ENCODE results near the gene CENPB.

The CENPB gene

DNA sequence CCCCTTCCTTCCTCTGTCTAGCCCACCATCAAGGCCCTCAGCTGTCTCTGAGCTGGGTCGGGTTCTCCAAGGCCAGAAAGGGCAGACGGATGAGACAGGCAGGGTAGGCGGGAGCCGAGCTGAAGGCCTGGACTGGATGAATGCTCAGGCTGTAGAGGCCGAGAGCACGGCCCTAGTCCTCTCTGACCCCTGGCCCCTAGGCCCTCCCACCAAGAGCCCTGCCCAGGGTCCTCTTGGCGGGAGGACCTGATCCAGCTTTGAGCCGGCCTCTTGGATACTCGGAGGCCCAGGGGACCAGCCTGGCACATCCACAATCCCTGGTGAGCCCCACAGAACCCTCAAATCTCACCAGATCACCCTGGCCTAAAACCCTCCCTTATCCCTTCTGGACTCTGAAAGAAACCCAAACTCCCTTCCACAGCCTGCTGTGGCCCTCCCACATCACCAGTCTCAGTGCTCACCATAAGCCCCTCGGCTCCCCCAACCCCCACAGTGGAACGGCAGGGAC is 27.2 kb downstream of the CENPB start:
- no peaks in the 10 kb centered on the region for H3K27me3 ChIP-seq (ENCODE audit: insufficient read depth, poor library complexity, severe bottlenecking)
- H3K27ac ChIP-seq (replicated peaks): no peak overlapping the region
- H3K4me3 ChIP-seq (replicated peaks; ENCODE audit: insufficient read depth, low read length): no peak overlapping the region
- TF ChIP-seq, protein P1, sequence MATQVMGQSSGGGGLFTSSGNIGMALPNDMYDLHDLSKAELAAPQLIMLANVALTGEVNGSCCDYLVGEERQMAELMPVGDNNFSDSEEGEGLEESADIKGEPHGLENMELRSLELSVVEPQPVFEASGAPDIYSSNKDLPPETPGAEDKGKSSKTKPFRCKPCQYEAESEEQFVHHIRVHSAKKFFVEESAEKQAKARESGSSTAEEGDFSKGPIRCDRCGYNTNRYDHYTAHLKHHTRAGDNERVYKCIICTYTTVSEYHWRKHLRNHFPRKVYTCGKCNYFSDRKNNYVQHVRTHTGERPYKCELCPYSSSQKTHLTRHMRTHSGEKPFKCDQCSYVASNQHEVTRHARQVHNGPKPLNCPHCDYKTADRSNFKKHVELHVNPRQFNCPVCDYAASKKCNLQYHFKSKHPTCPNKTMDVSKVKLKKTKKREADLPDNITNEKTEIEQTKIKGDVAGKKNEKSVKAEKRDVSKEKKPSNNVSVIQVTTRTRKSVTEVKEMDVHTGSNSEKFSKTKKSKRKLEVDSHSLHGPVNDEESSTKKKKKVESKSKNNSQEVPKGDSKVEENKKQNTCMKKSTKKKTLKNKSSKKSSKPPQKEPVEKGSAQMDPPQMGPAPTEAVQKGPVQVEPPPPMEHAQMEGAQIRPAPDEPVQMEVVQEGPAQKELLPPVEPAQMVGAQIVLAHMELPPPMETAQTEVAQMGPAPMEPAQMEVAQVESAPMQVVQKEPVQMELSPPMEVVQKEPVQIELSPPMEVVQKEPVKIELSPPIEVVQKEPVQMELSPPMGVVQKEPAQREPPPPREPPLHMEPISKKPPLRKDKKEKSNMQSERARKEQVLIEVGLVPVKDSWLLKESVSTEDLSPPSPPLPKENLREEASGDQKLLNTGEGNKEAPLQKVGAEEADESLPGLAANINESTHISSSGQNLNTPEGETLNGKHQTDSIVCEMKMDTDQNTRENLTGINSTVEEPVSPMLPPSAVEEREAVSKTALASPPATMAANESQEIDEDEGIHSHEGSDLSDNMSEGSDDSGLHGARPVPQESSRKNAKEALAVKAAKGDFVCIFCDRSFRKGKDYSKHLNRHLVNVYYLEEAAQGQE (IDR thresholded peaks at IDR 0.05; ENCODE audit: insufficient replicate concordance, low read depth): no peak
- TF ChIP-seq POLR2AphosphoS5 (IDR thresholded peaks at IDR 0.05; ENCODE audit: low read depth): no peak
- TF ChIP-seq, protein P2, sequence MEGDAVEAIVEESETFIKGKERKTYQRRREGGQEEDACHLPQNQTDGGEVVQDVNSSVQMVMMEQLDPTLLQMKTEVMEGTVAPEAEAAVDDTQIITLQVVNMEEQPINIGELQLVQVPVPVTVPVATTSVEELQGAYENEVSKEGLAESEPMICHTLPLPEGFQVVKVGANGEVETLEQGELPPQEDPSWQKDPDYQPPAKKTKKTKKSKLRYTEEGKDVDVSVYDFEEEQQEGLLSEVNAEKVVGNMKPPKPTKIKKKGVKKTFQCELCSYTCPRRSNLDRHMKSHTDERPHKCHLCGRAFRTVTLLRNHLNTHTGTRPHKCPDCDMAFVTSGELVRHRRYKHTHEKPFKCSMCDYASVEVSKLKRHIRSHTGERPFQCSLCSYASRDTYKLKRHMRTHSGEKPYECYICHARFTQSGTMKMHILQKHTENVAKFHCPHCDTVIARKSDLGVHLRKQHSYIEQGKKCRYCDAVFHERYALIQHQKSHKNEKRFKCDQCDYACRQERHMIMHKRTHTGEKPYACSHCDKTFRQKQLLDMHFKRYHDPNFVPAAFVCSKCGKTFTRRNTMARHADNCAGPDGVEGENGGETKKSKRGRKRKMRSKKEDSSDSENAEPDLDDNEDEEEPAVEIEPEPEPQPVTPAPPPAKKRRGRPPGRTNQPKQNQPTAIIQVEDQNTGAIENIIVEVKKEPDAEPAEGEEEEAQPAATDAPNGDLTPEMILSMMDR (IDR thresholded peaks at IDR 0.05; ENCODE audit: insufficient read depth, low read length): no peak
- TF ChIP-seq GABPA (IDR thresholded peaks at IDR 0.05; ENCODE audit: low read depth): no peak
- TF ChIP-seq SPI1 (IDR thresholded peaks at IDR 0.05; ENCODE audit: borderline replicate concordance, low read depth): no peak
- DNase-seq (ENCODE audit: low read depth in 1 of 2, low spot score in 1 of 2): no peak

DNA sequence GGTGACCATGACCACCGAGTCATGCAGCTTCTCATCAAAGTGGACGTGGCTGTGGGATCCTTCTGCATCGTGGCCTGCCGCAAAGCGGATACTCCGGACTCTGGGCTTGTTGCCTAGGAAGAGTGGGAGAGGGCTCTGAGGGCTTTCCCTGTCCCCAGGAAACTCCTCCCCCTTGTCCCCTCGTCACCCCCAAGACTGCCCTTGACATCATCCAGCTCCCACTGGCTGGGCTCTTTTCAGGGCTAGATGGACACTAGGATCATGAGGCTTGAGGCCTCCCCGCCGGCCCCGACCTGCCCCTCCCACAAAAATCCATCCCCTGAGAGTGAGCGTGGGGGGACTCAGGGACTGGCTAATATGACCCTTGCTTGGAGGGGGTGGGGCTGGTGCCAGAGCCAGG is 28.0 kb downstream of the CENPB start:
- Histone ChIP-seq H3K27me3 (ENCODE audit: insufficient read depth, poor library complexity, severe bottlenecking) (no peaks in the 10 kb centered on the region), H3K27ac (replicated peaks) (no peak overlapping the region), H3K4me3 (replicated peaks; ENCODE audit: insufficient read depth, low read length) (no peak overlapping the region)
- no peak for DNase-seq (ENCODE audit: low read depth in 1 of 2, low spot score in 1 of 2)
- no peak for TF ChIP-seq POLR2AphosphoS5 (IDR thresholded peaks at IDR 0.05; ENCODE audit: low read depth)
- TF ChIP-seq, protein P1 (IDR thresholded peaks at IDR 0.05; ENCODE audit: insufficient replicate concordance, low read depth): no peak
- no peak for TF ChIP-seq GABPA (IDR thresholded peaks at IDR 0.05; ENCODE audit: low read depth)
- TF ChIP-seq, protein P2 (IDR thresholded peaks at IDR 0.05; ENCODE audit: insufficient read depth, low read length): no peak
- TF ChIP-seq SPI1 (IDR thresholded peaks at IDR 0.05; ENCODE audit: borderline replicate concordance, low read depth): no peak

DNA sequence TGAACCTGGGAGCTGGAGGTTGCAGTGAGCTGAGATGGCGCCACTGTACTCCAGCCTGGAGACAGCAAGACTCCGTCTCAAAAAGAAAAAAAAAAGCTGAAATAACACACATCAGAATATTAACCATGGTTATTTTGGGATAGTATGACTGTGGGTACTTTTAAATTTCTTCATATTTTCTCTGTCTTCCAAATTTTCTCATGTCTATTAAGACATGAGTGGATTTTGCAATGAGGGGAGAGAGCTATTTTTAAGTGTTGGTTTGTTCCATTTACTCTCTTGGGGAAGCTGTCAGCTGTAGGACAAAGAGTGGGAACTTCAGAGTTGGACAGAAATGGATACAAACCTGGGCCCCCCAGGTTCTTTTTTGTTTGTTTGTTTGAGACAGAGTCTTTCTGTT is 29.3 kb downstream of the CENPB start:
- TF ChIP-seq, protein P1 (IDR thresholded peaks at IDR 0.05; ENCODE audit: insufficient replicate concordance, low read depth): no peak
- TF ChIP-seq GABPA (IDR thresholded peaks at IDR 0.05; ENCODE audit: low read depth): no peak
- TF ChIP-seq SPI1 (IDR thresholded peaks at IDR 0.05; ENCODE audit: borderline replicate concordance, low read depth): no peak
- TF ChIP-seq, protein P2 (IDR thresholded peaks at IDR 0.05; ENCODE audit: insufficient read depth, low read length): no peak
- TF ChIP-seq POLR2AphosphoS5 (IDR thresholded peaks at IDR 0.05; ENCODE audit: low read depth): no peak
- no peak for DNase-seq (ENCODE audit: low read depth in 1 of 2, low spot score in 1 of 2)

More for the DNA sequence above, 29.3 kb downstream of the CENPB start:
- no peaks in the 10 kb centered on the region for H3K27me3 ChIP-seq (ENCODE audit: insufficient read depth, poor library complexity, severe bottlenecking)
- H3K27ac ChIP-seq (replicated peaks): no peak overlapping the region
- H3K4me3 ChIP-seq (replicated peaks; ENCODE audit: insufficient read depth, low read length): no peak overlapping the region

Measured in HL-60 (cell line).